HepG2 (cell line): ENCODE data around the gene CCDC85C. TPM values are rescaled to one million over a fixed set of nuclear protein-coding genes. Genes with fewer than 3 reads are reported as not detected.

ENCODE experiments used
- ATAC-seq: fragments of 200-7000 bp; cut with Tn5 transposase; 3 replicates; pipeline ENCODE4 v1.9.1; 2020; ENCODE audit warnings: mild to moderate bottlenecking, moderate library complexity
- BruUV-seq: library from RNA; stranded (reverse); fragments of 400-500 nt; replicated peaks from 2 replicates; lab custom pipeline; 2021; lab: Mats Ljungman, UMichigan
- CTCF ChIA-PET: fragments of 300-600 bp; formaldehyde crosslinking; extraction: SDS; loops from one replicate; lab custom pipeline; 2021; ENCODE audit warnings: low total read pairs, inconsistent platforms, low intra/inter-chr PET ratio; lab: Yijun Ruan, JAX
- POLR2A ChIA-PET: fragments of 350-600 bp; sonication (Branson Sonifier 250); formaldehyde crosslinking; loops from one replicate; lab custom pipeline; 2020; ENCODE audit warnings: antibody characterized with exemption, inconsistent platforms; lab: Yijun Ruan, JAX
- DNase-seq: peaks from one replicate; pipeline ENCODE4 v3.0.0-alpha.2; 2015; ENCODE audit warnings: low spot score
- FAIRE-seq: peaks from 3 replicates; lab custom pipeline; 2011; peaks lifted over from hg19 to GRCh38; lab: Jason Lieb, UNC
- H2AFZ ChIP-seq: one replicate; pipeline ENCODE4 v1.6.1; 2011; ENCODE audit warnings: low read length, inconsistent platforms
- H3K27ac ChIP-seq: fragments of 300-600 bp; 3 replicates; pipeline ENCODE4 v1.8.0; 2011; ENCODE audit warnings: mixed run types, mild to moderate bottlenecking, mixed read lengths, low read length, inconsistent platforms; ENCODE audit not compliant: insufficient read depth; ENCODE audit errors: extremely low read length
- H3K27me3 ChIP-seq, 2 experiments: fragments of 200-600 bp in 1 of 2; 2 replicates in 1 of 2; 3 replicates in 1 of 2; pipeline versions ENCODE4 v1.6.0 to v1.8.0; 2011; ENCODE audit warnings: low read length in 2 of 2, mild to moderate bottlenecking in 2 of 2, moderate library complexity in 2 of 2, inconsistent platforms in 1 of 2; ENCODE audit not compliant: insufficient read depth in 2 of 2, control insufficient read depth in 1 of 2
- H3K36me3 ChIP-seq, 2 experiments: fragments of 200-600 bp in 1 of 2; replicated peaks in 1 of 2; 2 replicates in 1 of 2; 3 replicates in 1 of 2; pipeline versions ENCODE4 v1.5.1 to v1.8.0; 2011; ENCODE audit warnings: low read length in 2 of 2, inconsistent platforms in 1 of 2; ENCODE audit not compliant: insufficient read depth in 2 of 2, control insufficient read depth in 1 of 2
- H3K4me1 ChIP-seq: 2 replicates; pipeline ENCODE4 v1.5.1; 2012; ENCODE audit warnings: low read length, inconsistent platforms; ENCODE audit not compliant: insufficient read depth
- H3K4me2 ChIP-seq: 2 replicates; pipeline ENCODE4 v1.6.0; 2011; ENCODE audit warnings: low read depth, low read length, inconsistent platforms
- H3K4me3 ChIP-seq, 3 experiments: fragments of 200-600 bp in 1 of 3; sonication (generic), shearing (Covaris generic) in 1 of 3; replicated peaks in 1 of 3; 2 replicates each; pipeline ENCODE4 v1.5.1; 2011 to 2016; ENCODE audit warnings: low read length in 3 of 3, inconsistent platforms in 2 of 3, low read depth in 2 of 3, mild to moderate bottlenecking in 2 of 3, control low read depth in 1 of 3, mixed read lengths in 1 of 3; ENCODE audit not compliant: insufficient read depth in 1 of 3
- H3K79me2 ChIP-seq: one replicate; pipeline ENCODE4 v1.6.1; 2011; ENCODE audit warnings: low read length, inconsistent platforms; ENCODE audit not compliant: insufficient read depth
- H3K9ac ChIP-seq: 2 replicates; pipeline ENCODE4 v1.6.0; 2011; ENCODE audit warnings: mild to moderate bottlenecking, low read depth, low read length, inconsistent platforms; ENCODE audit not compliant: insufficient read depth
- H3K9me3 ChIP-seq: 2 replicates; pipeline ENCODE4 v1.5.1; 2012; ENCODE audit warnings: mild to moderate bottlenecking, low read length
- H4K20me1 ChIP-seq: 2 replicates; pipeline ENCODE4 v1.6.0; 2011; ENCODE audit warnings: inconsistent platforms, mild to moderate bottlenecking, low read length, moderate library complexity; ENCODE audit not compliant: insufficient read depth
- ADNP ChIP-seq: sonication (generic); formaldehyde crosslinking; IDR thresholded peaks from 2 replicates; pipeline ENCODE4 v1.4.0; 2020; ENCODE audit warnings: missing genetic modification reagents
- ATF4 ChIP-seq, 2 experiments: fragments of 450-650 bp in 1 of 2; sonication (generic) in 1 of 2; formaldehyde crosslinking; IDR thresholded peaks; 2 replicates each; pipeline versions ENCODE4 v1.5.0 to v1.8.0; 2020 to 2022; ENCODE audit warnings: mild to moderate bottlenecking in 1 of 2, missing genetic modification reagents in 1 of 2
- CEBPB ChIP-seq: IDR thresholded peaks from 2 replicates; pipeline ENCODE4 v1.6.1; 2011; ENCODE audit warnings: low read depth, low read length, improper control_type of control experiment, borderline replicate concordance
- GATAD2A ChIP-seq: IDR thresholded peaks from 2 replicates; pipeline ENCODE4 v1.6.1; 2016
- HIVEP1 ChIP-seq: sonication (generic); formaldehyde crosslinking; IDR thresholded peaks from 2 replicates; pipeline ENCODE4 v1.4.0; 2020; ENCODE audit warnings: mild to moderate bottlenecking, missing genetic modification reagents
- JUND ChIP-seq: sonication (generic); formaldehyde crosslinking; IDR thresholded peaks from 2 replicates; pipeline ENCODE4 v1.8.0; 2022; ENCODE audit warnings: mild to moderate bottlenecking, missing genetic modification reagents
- NFE2L2 ChIP-seq: fragments of 150-350 bp; IDR thresholded peaks from 2 replicates; pipeline ENCODE4 v1.6.1; 2014; ENCODE audit warnings: low read length
- NFIC ChIP-seq: IDR thresholded peaks from 2 replicates; pipeline ENCODE4 v1.6.1; 2012; ENCODE audit warnings: mild to moderate bottlenecking, low read length, inconsistent platforms
- ZBTB34 ChIP-seq: sonication (generic); formaldehyde crosslinking; IDR thresholded peaks from 2 replicates; pipeline ENCODE4 v1.8.0; 2022; ENCODE audit warnings: mild to moderate bottlenecking, missing genetic modification reagents
- ZMAT5 ChIP-seq: sonication (generic); formaldehyde crosslinking; IDR thresholded peaks from 2 replicates; pipeline ENCODE4 v1.5.0; 2020; ENCODE audit warnings: mild to moderate bottlenecking, low read depth, missing genetic modification reagents, borderline replicate concordance
- ZNF235 ChIP-seq: sonication (generic); formaldehyde crosslinking; IDR thresholded peaks from 2 replicates; pipeline ENCODE4 v1.8.1; 2023; ENCODE audit warnings: mild to moderate bottlenecking, missing genetic modification reagents, borderline replicate concordance
- ZNF44 ChIP-seq: sonication (generic); formaldehyde crosslinking; IDR thresholded peaks from 2 replicates; pipeline ENCODE4 v1.5.1; 2020; ENCODE audit warnings: mild to moderate bottlenecking, missing genetic modification reagents
- ZSCAN9 ChIP-seq: IDR thresholded peaks from 2 replicates; pipeline ENCODE4 v1.6.1; 2016; ENCODE audit warnings: borderline replicate concordance
- WGBS: methylation state at CpG from one replicate; pipeline ENCODE4 v1.1.6; 2017; ENCODE audit warnings: low lambda C conversion rate; 5-methylcytosine and 5-hydroxymethylcytosine counted together
- in situ Hi-C: cut with HindIII; loops from 2 replicates; pipeline ENCODE4 v1.10.0; 2017; ENCODE audit warnings: low pct_unique_long_range_greater_than_20kb; ENCODE audit not compliant: extremely low pct_ligation_motif_present
- intact Hi-C: fragments of 100-400 bp; cut with micrococcal nuclease; formaldehyde crosslinking; loops from one replicate; pipeline ENCODE4 v1.10.0; 2022; ENCODE audit not compliant: unreplicated experiment
- polyA plus RNA-seq, 8 experiments: library from polyadenylated mRNA; depleted of rRNA in 3 of 8; stranded (reverse) in 7 of 8; unstranded in 1 of 8; fragments of >200 nt; fragmentation: Illumina TruSeq in 4 of 8; extraction: Trizol in 4 of 8; gene quantifications; 2 replicates each; pipeline versions ENCODE4 v1.2.1 to v1.2.3, GENCODE V29; 2011 to 2016; ENCODE audit warnings: low read depth in 4 of 8, missing spikeins in 1 of 8, mixed read lengths in 1 of 8; ENCODE audit not compliant: insufficient read depth in 1 of 8
- total RNA-seq, 5 experiments: library from RNA; depleted of rRNA; stranded (reverse); fragments of >200 nt; fragmentation: Illumina TruSeq; extraction: Trizol; gene quantifications; 2 replicates each; pipeline ENCODE4 v1.2.3, GENCODE V29; 2016; ENCODE audit warnings: low read depth in 1 of 5
- TF ChIP-seq, protein P1 (sequence below): fragments of 450-650 bp; IDR thresholded peaks from 2 replicates; pipeline ENCODE4 v1.6.1; 2017

Gene CCDC85C
- total and polyA plus RNA-seq, 2 of the 13 experiments (the other 11 are each of a cell fraction or from before 2014, with no cell fraction given) = 18.8 to 43.8 TPM

GRCh38 chr14:99478128-99478527 lies 125.9 kb downstream of the CCDC85C start (continued):
- TF ChIP-seq NFE2L2 = no peak

DNA sequence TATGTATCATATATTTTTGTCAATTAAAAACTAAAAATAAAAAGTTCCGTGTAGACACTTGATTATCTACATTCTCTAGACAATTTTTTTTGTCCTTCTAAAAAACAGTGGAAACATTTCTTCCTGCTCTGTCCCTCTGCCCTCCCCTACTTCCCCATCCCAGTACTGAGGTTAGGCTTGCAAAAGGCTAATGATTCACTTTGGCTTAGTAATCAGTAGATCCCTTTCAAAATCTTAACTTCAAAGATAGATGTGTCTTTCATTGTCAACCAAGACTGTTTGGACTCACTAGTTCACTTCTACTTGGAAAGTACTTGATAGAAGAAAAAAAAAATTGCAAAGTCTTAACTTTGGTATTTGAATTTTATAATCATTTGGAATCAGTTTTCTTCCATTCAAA lies 127.1 kb downstream of the CCDC85C start:
- H3K4me2 ChIP-seq = peak overlapping the region; percentile 10; the same call in 1 of the 2 replicates
- no peak overlapping the region for H3K9ac ChIP-seq
- no peak overlapping the region for H3K27ac ChIP-seq
- POLR2A ChIA-PET = no interaction called here
- H3K4me3 ChIP-seq = no peak overlapping the region
- intact Hi-C loops (loop anchor here (5.0 kb wide), 1 partner anchor 580 kb away; no protein-coding TSS in a partner anchor), in situ Hi-C loops (no loop called here)
- H3K36me3 ChIP-seq = no peaks in the 10 kb centered on the region
- H3K4me1 ChIP-seq = peaks cover 36% of the 10 kb centered on the region
- DNase-seq (no peak), ATAC-seq (no peak), FAIRE-seq (peak; percentile 71)
- BruUV-seq = no TSS peak
- H3K9me3 ChIP-seq = no peaks in the 10 kb centered on the region
- H3K27me3 ChIP-seq = no peaks in the 10 kb centered on the region; a peak in 1 of 5 replicates
- WGBS = 40% methylated on average over 1 of the region's 1 CpG
- no peak overlapping the region for H2AFZ ChIP-seq
- CTCF ChIA-PET = no interaction called here
- H3K79me2 ChIP-seq = peaks cover 89% of the 10 kb centered on the region
- H4K20me1 ChIP-seq = peaks cover 21% of the 10 kb centered on the region
- TF ChIP-seq ADNP (CRISPR knock-in tag) = no peak
- no peak for TF ChIP-seq ZSCAN9 (CRISPR knock-in tag)

DNA sequence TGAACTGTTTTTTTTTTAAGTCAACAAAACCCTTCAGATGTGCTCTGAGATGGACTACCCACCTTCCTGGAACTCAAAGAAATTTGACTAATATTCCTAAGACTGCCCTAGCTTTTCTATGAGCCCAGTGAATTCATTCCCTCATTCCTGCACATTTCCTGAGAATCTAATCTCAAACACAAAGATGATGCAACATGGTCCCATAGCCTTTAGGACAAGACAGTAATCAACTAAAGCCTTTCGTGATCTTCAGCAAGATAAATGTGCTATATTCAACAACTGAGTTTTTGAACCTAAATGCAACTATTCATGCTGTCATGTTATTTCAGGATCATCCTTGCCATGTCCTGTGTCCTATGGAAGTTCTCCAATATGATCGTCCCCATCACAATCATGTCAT lies 128.3 kb downstream of the CCDC85C start:
- H2AFZ ChIP-seq = no peak overlapping the region
- ChIA-PET POLR2A (no interaction called here), CTCF (no interaction called here)
- H3K9me3 ChIP-seq = no peaks in the 10 kb centered on the region
- peak overlapping the region; percentile 31 for H3K27ac ChIP-seq
- 100% methylated on average over 2 of the region's 2 CpGs for WGBS
- no peak overlapping the region; the same call in 1 of the 2 replicates for H3K4me2 ChIP-seq
- H3K4me3 ChIP-seq = no peak overlapping the region
- no peak for ATAC-seq
- H3K36me3 ChIP-seq = no peaks in the 10 kb centered on the region
- peak; percentile 49 for FAIRE-seq
- intact Hi-C loops (loop anchor here (5.0 kb wide), 1 partner anchor 578 kb away; no protein-coding TSS in a partner anchor), in situ Hi-C loops (no loop called here)
- peaks cover 36% of the 10 kb centered on the region for H3K4me1 ChIP-seq
- H3K27me3 ChIP-seq = no peaks in the 10 kb centered on the region; a peak in 1 of 5 replicates
- BruUV-seq = no TSS peak
- H3K79me2 ChIP-seq = peaks cover 95% of the 10 kb centered on the region
- H3K9ac ChIP-seq = no peak overlapping the region
- no peak for DNase-seq
- peaks cover 18% of the 10 kb centered on the region for H4K20me1 ChIP-seq
- TF ChIP-seq ZMAT5 (CRISPR knock-in tag) (no peak), NFIC (no peak), ZBTB34 (CRISPR knock-in tag) (no peak), ZNF235 (CRISPR knock-in tag) (no peak), JUND (CRISPR knock-in tag) (no peak), CEBPB (peak; percentile 40; the same call in 1 of the 2 replicates), ZSCAN9 (CRISPR knock-in tag) (no peak), HIVEP1 (CRISPR knock-in tag) (no peak), GATAD2A (no peak), ATF4 (CRISPR knock-in tag; IDR thresholded peaks at IDR 0.05) (peak in 1 of 2 experiments; percentile 65; a peak in 2 of 4 replicates), ZNF44 (CRISPR knock-in tag) (no peak)
- TF ChIP-seq, protein P1, sequence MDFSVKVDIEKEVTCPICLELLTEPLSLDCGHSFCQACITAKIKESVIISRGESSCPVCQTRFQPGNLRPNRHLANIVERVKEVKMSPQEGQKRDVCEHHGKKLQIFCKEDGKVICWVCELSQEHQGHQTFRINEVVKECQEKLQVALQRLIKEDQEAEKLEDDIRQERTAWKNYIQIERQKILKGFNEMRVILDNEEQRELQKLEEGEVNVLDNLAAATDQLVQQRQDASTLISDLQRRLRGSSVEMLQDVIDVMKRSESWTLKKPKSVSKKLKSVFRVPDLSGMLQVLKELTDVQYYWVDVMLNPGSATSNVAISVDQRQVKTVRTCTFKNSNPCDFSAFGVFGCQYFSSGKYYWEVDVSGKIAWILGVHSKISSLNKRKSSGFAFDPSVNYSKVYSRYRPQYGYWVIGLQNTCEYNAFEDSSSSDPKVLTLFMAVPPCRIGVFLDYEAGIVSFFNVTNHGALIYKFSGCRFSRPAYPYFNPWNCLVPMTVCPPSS = no peak
